IMR-90 (cell line): ENCODE results near the gene TGM4. TPM values are rescaled to one million over a fixed set of nuclear protein-coding genes. Genes with fewer than 3 reads are reported as not detected.

Source experiments
- ATAC-seq: fragments of 200-7000 bp; cut with Tn5 transposase; 2 replicates; pipeline ENCODE4 v1.9.1; 2020; ENCODE audit warnings: low read depth, mild to moderate bottlenecking, moderate library complexity
- BruUV-seq: library from RNA; stranded (reverse); fragments of 400-500 nt; replicated peaks from 2 replicates; lab custom pipeline; 2021; lab: Mats Ljungman, UMichigan
- CTCF ChIA-PET: fragments of 300-600 bp; formaldehyde crosslinking; extraction: SDS; loops from one replicate; lab custom pipeline; 2021; ENCODE audit warnings: antibody characterized with exemption; lab: Yijun Ruan, JAX
- POLR2A ChIA-PET: fragments of 300-600 bp; sonication (Branson Sonifier 250); formaldehyde crosslinking; loops from one replicate; lab custom pipeline; 2022; ENCODE audit warnings: antibody characterized with exemption; ENCODE audit not compliant: unreplicated experiment; lab: Charles Lee
- DNase-seq: peaks from one replicate; pipeline ENCODE4 v3.0.0; 2013
- H2AFZ ChIP-seq: replicated peaks from 2 replicates; pipeline ENCODE3; 2013; ENCODE audit warnings: low read length, mild to moderate bottlenecking; ENCODE audit not compliant: poor library complexity
- H2AK5ac ChIP-seq: 2 replicates; pipeline ENCODE4 v1.6.1; 2013; ENCODE audit warnings: low read depth, low read length, inconsistent platforms
- H2AK9ac ChIP-seq: replicated peaks from 2 replicates; pipeline ENCODE3; 2013; ENCODE audit warnings: mild to moderate bottlenecking, low read depth, low read length, moderate library complexity; ENCODE audit not compliant: poor library complexity
- H2BK120ac ChIP-seq: 2 replicates; pipeline ENCODE4 v1.6.1; 2013; ENCODE audit warnings: low read depth, low read length, inconsistent platforms
- H2BK15ac ChIP-seq: 3 replicates; pipeline ENCODE4 v1.6.1; 2013; ENCODE audit warnings: low read depth, low read length, inconsistent platforms
- H2BK20ac ChIP-seq: 2 replicates; pipeline ENCODE4 v1.6.1; 2013; ENCODE audit warnings: low read depth, mild to moderate bottlenecking, inconsistent platforms, low read length, moderate library complexity
- H2BK5ac ChIP-seq: 2 replicates; pipeline ENCODE4 v1.6.1; 2013; ENCODE audit warnings: mild to moderate bottlenecking, low read depth, low read length, inconsistent platforms; ENCODE audit not compliant: poor library complexity, severe bottlenecking
- H3K14ac ChIP-seq: replicated peaks from 2 replicates; pipeline ENCODE4 v1.6.1; 2013; ENCODE audit warnings: low read depth, low read length, inconsistent platforms
- H3K18ac ChIP-seq: 2 replicates; pipeline ENCODE4 v1.6.1; 2013; ENCODE audit warnings: low read depth, low read length, control low read depth
- H3K23ac ChIP-seq: 2 replicates; pipeline ENCODE4 v1.6.1; 2013; ENCODE audit warnings: low read depth, low read length, inconsistent platforms
- H3K27ac ChIP-seq: 2 replicates; pipeline ENCODE4 v1.5.1; 2013; ENCODE audit warnings: mild to moderate bottlenecking, control low read depth, low read length; ENCODE audit not compliant: insufficient read depth
- H3K27me3 ChIP-seq: 2 replicates; pipeline ENCODE4 v1.6.1; 2013; ENCODE audit warnings: low read length; ENCODE audit not compliant: control insufficient read depth, insufficient read depth
- H3K36me3 ChIP-seq: 2 replicates; pipeline ENCODE4 v1.6.1; 2013; ENCODE audit warnings: low read length, mixed read lengths; ENCODE audit not compliant: control insufficient read depth, insufficient read depth
- H3K4ac ChIP-seq: 2 replicates; pipeline ENCODE4 v1.6.1; 2013; ENCODE audit warnings: low read depth, low read length, inconsistent platforms
- H3K4me1 ChIP-seq: 2 replicates; pipeline ENCODE4 v1.6.1; 2013; ENCODE audit warnings: low read length, mixed read lengths; ENCODE audit not compliant: control insufficient read depth, insufficient read depth
- H3K4me2 ChIP-seq: 2 replicates; pipeline ENCODE4 v1.6.1; 2013; ENCODE audit warnings: low read depth, mild to moderate bottlenecking, control low read depth, low read length, moderate library complexity
- H3K4me3 ChIP-seq: 2 replicates; pipeline ENCODE4 v1.5.1; 2013; ENCODE audit warnings: low read depth, mild to moderate bottlenecking, control low read depth, low read length, moderate library complexity; ENCODE audit not compliant: insufficient read depth
- H3K56ac ChIP-seq: 2 replicates; pipeline ENCODE4 v1.6.1; 2013; ENCODE audit warnings: low read length, inconsistent platforms; ENCODE audit not compliant: insufficient read depth; ENCODE audit errors: extremely low read depth
- H3K79me1 ChIP-seq, 2 experiments: 2 replicates each; pipeline ENCODE4 v1.6.1; 2013; ENCODE audit warnings: low read length in 2 of 2, inconsistent platforms in 1 of 2, low read depth in 1 of 2
- H3K9ac ChIP-seq: 2 replicates; pipeline ENCODE4 v1.6.1; 2013; ENCODE audit warnings: low read depth, low read length, control low read depth
- H3K9me1 ChIP-seq: 2 replicates; pipeline ENCODE4 v1.6.1; 2013; ENCODE audit warnings: low read length, inconsistent platforms; ENCODE audit not compliant: insufficient read depth
- H3K9me3 ChIP-seq: 2 replicates; pipeline ENCODE4 v1.6.1; 2013; ENCODE audit warnings: low read length; ENCODE audit not compliant: control insufficient read depth, insufficient read depth
- H4K20me1 ChIP-seq: 2 replicates; pipeline ENCODE4 v1.6.1; 2013; ENCODE audit warnings: low read length, inconsistent platforms; ENCODE audit not compliant: insufficient read depth
- H4K5ac ChIP-seq: 2 replicates; pipeline ENCODE4 v1.6.1; 2013; ENCODE audit warnings: mild to moderate bottlenecking, low read depth, low read length, control low read depth
- H4K8ac ChIP-seq, 2 experiments: 2 replicates each; pipeline ENCODE4 v1.6.1; 2013; ENCODE audit warnings: low read depth in 2 of 2, low read length in 2 of 2, control low read depth in 1 of 2, inconsistent platforms in 1 of 2
- H4K91ac ChIP-seq: 2 replicates; pipeline ENCODE4 v1.6.1; 2013; ENCODE audit warnings: low read depth, low read length, inconsistent platforms; ENCODE audit not compliant: insufficient read depth
- FOS ChIP-seq: fragments of 150-350 bp; IDR thresholded peaks from 2 replicates; pipeline ENCODE4 v1.6.1; 2016; ENCODE audit warnings: low read depth, low read length
- RAD21 ChIP-seq: IDR thresholded peaks from 2 replicates; pipeline ENCODE4 v1.6.1; 2012; ENCODE audit warnings: low read length, improper control_type of control experiment
- USF2 ChIP-seq: fragments of 150-350 bp; IDR thresholded peaks from 2 replicates; pipeline ENCODE4 v1.6.1; 2017; ENCODE audit warnings: mild to moderate bottlenecking, antibody characterized with exemption, low read length, low read depth
- WGBS, 2 experiments: methylation state at CpG; one replicate each; pipeline versions ENCODE4 v1.1.5 to v1.1.7; 2013; ENCODE audit warnings: missing lambda C conversion rate in 2 of 2; ENCODE audit not compliant: insufficient read length in 1 of 2; ENCODE audit errors: extremely low coverage in 2 of 2; 5-methylcytosine and 5-hydroxymethylcytosine counted together
- dilution Hi-C: fragments of 300-500 bp; cut with HindIII; formaldehyde crosslinking; loops from one replicate; pipeline ENCODE4 v1.14.3; 2018; ENCODE audit warnings: low sequenced_read_pairs; ENCODE audit not compliant: unreplicated experiment
- in situ Hi-C: fragments of 300-500 bp; cut with MboI; formaldehyde crosslinking; loops from 3 replicates; pipeline ENCODE4 v1.14.3; 2019; ENCODE audit warnings: low sequenced_read_pairs, inconsistent platforms, mixed read lengths
- intact Hi-C: fragments of 100-400 bp; cut with micrococcal nuclease; formaldehyde crosslinking; loops from 2 replicates; pipeline ENCODE4 v1.10.0; 2022
- polyA plus RNA-seq, 3 experiments: library from polyadenylated mRNA; depleted of rRNA; stranded (reverse); fragments of >200 nt; gene quantifications; 2 replicates each; pipeline ENCODE4 v1.2.3, GENCODE V29; 2012; ENCODE audit warnings: low replicate concordance in 1 of 3
- total RNA-seq: library from RNA; depleted of rRNA; stranded (reverse); fragments of >200 nt; gene quantifications from 2 replicates; pipeline ENCODE4 v1.2.3, GENCODE V29; 2012

TGM4 gene
- total and polyA plus RNA-seq, 2 of the 4 experiments (the other 2 are of a cell fraction) = under 0.01 to 0.10 TPM

- TF ChIP-seq USF2 = peak; percentile 100
Observed at GRCh38 chr3:44861412-44862225, 12.8 kb upstream of the TGM4 start, which contains the start of gene TMEM42 (continued).

GRCh38 chr3:44862226-44862637 is 12.2 kb upstream of the TGM4 start:
- peak overlapping the region; percentile 16 for H2BK5ac ChIP-seq
- H3K79me1 ChIP-seq = peaks cover 17 to 43% of the 10 kb centered on the region in 2 experiments
- ChIA-PET POLR2A (interaction anchor here (0.6 kb wide), 1 partner anchor 50 kb away, joined by 4 read pairs; no protein-coding TSS in a partner anchor), CTCF (no interaction called here)
- dilution Hi-C loops = no loop called here
- H3K9me1 ChIP-seq = peaks cover 16% of the 10 kb centered on the region
- 0 out of 2 replicates have a peak overlapping the region, but pooled peaks have one; percentile 9 for H2BK20ac ChIP-seq
- BruUV-seq = no TSS peak
- DNase-seq = peak; percentile 19
- peak overlapping the region; percentile 65 for H3K27ac ChIP-seq
- H3K9ac ChIP-seq = peak overlapping the region; percentile 87
- H4K5ac ChIP-seq = peak overlapping the region; percentile 62
- peak overlapping the region; percentile 90 for H2AFZ ChIP-seq
- in situ Hi-C loops = no loop called here
- peak overlapping the region; percentile 66 for H2AK5ac ChIP-seq
- H2BK15ac ChIP-seq = no peak overlapping the region
- H3K27me3 ChIP-seq = no peaks in the 10 kb centered on the region
- H3K4ac ChIP-seq = peak overlapping the region; percentile 90
- H3K9me3 ChIP-seq = no peaks in the 10 kb centered on the region
- H3K36me3 ChIP-seq = peaks cover 8% of the 10 kb centered on the region; the same call in 1 of the 2 replicates
- peak overlapping the region; percentile 78 for H4K91ac ChIP-seq
- peak overlapping the region; percentile 82 for H3K56ac ChIP-seq
- peaks cover 6% of the 10 kb centered on the region for H3K4me1 ChIP-seq
- H3K23ac ChIP-seq = peak overlapping the region; percentile 52
- H2BK120ac ChIP-seq = peak overlapping the region; percentile 63
- H4K20me1 ChIP-seq = no peaks in the 10 kb centered on the region; the same call in 1 of the 2 replicates
- ATAC-seq = peak; percentile 47
- TF ChIP-seq FOS = no peak
- TF ChIP-seq RAD21 = 0 out of 2 replicates have a peak, but pooled peaks have one; percentile 2
- TF ChIP-seq USF2 = peak; percentile 49; the same call in 1 of the 2 replicates
- intact Hi-C loops = no loop called here
- peak overlapping the region; percentile 72 for H3K4me3 ChIP-seq
- H2AK9ac ChIP-seq = peak overlapping the region; percentile 68
- no CpG with 5 or more reads among the region's 25 CpGs for WGBS, 2 experiments
- H3K18ac ChIP-seq = peak overlapping the region; percentile 62
- H3K14ac ChIP-seq = peak overlapping the region; percentile 89
- H4K8ac ChIP-seq = peak overlapping the region; percentile 92 to 95
- peak overlapping the region; percentile 99 for H3K4me2 ChIP-seq
